Measurements from ENCODE around the gene C1orf185.
"Not testable (repeated sequence)": the region's sequence is repeated elsewhere in the genome, so short reads cannot be mapped to it uniquely, and the experiment has no call there.

DNA sequence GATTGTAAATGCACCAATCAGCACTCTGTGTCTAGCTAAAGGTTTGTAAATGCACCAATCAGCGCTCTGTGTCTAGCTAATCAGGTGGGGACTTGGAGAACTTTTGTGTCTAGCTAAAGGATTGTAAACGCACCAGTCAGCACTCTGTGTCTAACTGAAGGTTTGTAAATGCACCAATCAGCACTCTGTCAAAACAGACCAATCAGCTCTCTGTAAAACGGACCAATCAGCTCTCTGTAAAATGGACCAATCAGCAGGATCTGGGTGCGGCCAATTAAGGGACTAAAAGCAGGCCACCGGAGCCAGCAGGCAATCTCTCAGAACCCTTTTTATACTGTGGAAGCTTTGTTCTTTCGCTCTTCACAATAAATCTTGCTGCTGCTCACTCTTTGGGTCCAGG, 76.0 kb downstream of the C1orf185 start:
- TF ChIP-seq, protein P1, sequence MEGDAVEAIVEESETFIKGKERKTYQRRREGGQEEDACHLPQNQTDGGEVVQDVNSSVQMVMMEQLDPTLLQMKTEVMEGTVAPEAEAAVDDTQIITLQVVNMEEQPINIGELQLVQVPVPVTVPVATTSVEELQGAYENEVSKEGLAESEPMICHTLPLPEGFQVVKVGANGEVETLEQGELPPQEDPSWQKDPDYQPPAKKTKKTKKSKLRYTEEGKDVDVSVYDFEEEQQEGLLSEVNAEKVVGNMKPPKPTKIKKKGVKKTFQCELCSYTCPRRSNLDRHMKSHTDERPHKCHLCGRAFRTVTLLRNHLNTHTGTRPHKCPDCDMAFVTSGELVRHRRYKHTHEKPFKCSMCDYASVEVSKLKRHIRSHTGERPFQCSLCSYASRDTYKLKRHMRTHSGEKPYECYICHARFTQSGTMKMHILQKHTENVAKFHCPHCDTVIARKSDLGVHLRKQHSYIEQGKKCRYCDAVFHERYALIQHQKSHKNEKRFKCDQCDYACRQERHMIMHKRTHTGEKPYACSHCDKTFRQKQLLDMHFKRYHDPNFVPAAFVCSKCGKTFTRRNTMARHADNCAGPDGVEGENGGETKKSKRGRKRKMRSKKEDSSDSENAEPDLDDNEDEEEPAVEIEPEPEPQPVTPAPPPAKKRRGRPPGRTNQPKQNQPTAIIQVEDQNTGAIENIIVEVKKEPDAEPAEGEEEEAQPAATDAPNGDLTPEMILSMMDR (IDR thresholded peaks at IDR 0.05; ENCODE audit: poor library complexity), result not testable (repeated sequence)
- not testable (repeated sequence) for TF ChIP-seq EZH2 (IDR thresholded peaks at IDR 0.05; ENCODE audit: borderline replicate concordance); EZH2phosphoT487 (IDR thresholded peaks at IDR 0.05; ENCODE audit: low read depth, severe bottlenecking, unreplicated experiment)
